Raji (cell line): ENCODE data around the gene NOTCH1.
A peak's percentile ranks its signal among the peaks of the same experiment; 100 is the strongest.

Experiments
- POLR2A ChIP-seq: IDR thresholded peaks from 2 replicates; pipeline ENCODE4 v1.6.1; 2011; ENCODE audit warnings: low read depth, low read length, control low read depth; ENCODE audit not compliant: insufficient read depth

The NOTCH1 gene

DNA sequence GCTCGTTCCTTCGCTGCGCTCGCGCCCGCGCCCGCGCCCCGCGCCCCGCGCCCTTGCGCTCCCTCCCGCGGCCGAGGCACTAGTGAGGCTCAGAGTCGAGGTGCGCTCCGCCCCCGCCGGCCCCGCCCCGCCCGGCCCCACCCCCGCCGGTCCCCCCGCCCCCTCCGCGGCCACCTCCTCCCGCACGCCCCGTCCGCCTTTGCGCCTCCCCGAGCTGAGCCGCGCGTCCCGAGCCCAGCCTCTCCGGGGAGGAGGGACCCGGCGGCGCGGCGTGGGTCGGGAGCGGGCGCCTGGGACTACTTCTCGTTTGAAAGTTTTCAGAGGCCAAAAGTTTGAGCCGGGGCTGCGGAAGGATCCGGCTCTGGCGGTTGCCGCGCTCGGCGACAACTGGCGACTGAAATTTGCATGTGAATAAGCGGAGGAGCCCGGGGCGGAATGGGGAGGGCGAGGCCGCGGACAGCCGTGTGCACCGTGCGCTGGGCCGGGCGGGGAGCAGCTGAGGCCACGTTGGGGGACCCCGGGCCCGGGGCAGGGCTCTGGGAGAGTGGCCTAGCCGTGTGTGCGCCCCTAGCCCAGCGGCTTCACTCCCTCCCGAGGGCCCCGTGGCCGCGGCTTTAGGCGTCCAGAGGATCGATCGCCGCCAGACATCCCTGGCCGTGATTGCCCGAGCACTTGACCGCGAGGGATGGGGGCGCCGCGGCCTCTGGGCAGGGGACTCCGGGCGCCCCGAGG is at the start of gene NOTCH1:
NOTCH1 (minus strand) TSS at position 84 of the 732 bp plus-strand sequence. CDS start 262 bp downstream, outside the sequence.
- TF ChIP-seq POLR2A = peak; percentile 68

DNA sequence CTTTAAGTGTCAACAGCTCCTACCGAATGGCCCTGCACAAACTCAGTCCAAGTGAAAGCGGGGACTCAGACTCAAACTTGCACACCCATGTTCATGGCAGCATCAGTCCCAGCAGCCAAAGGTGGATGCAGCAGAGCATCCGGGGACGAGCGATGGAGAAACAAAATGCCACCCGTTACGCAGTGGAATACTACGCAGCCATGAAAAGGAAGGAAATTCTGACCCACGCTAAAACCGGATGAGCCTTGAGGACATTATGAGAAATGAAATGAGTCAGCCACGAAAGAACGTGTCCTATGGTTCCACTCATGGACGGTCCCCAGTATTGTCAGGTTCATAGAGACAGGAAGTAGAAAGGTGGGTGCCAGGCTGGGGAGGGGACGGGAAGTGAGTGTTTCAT is 48.6 kb upstream of the NOTCH1 start:
- TF ChIP-seq POLR2A = no peak

DNA sequence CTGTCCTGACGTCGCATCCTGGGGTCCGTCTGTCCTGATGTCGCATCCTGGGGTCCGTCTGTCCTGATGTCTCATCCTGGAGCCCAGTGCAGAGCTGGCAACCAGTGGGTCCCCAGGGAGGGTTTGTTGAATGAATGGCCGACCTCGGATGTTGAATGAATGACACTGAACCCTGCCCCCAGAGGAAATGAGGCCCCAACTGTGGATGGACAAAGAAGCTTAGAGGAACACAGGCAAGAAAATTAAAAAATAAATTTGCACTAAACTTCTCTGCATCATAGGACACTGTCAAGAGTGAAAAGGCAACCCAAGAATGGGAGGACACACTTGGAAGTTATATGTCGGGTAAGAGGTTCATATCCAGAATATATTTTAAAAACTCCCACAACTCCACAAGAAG is 47.7 kb upstream of the NOTCH1 start:
- no peak for TF ChIP-seq POLR2A

DNA sequence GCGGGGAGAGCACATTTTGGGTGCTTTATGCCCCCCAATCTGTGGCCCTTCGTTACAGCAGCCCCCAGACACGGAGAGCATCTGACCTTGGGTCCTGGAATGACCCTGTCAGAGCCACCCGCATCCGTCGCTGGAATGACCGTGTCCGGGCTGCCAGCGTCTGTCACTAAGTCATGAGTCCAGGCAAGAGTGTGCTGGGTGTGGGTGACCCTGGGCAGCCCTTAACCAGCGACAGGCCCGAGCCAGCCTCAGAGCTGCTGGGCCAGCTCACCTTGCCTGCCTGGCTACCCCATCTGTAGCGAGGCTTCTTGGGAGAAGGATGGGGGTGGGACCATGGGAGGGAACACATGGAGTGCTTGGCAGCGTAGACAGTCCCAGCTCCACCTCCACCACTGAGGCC is 46.8 kb upstream of the NOTCH1 start:
- TF ChIP-seq POLR2A = no peak

DNA sequence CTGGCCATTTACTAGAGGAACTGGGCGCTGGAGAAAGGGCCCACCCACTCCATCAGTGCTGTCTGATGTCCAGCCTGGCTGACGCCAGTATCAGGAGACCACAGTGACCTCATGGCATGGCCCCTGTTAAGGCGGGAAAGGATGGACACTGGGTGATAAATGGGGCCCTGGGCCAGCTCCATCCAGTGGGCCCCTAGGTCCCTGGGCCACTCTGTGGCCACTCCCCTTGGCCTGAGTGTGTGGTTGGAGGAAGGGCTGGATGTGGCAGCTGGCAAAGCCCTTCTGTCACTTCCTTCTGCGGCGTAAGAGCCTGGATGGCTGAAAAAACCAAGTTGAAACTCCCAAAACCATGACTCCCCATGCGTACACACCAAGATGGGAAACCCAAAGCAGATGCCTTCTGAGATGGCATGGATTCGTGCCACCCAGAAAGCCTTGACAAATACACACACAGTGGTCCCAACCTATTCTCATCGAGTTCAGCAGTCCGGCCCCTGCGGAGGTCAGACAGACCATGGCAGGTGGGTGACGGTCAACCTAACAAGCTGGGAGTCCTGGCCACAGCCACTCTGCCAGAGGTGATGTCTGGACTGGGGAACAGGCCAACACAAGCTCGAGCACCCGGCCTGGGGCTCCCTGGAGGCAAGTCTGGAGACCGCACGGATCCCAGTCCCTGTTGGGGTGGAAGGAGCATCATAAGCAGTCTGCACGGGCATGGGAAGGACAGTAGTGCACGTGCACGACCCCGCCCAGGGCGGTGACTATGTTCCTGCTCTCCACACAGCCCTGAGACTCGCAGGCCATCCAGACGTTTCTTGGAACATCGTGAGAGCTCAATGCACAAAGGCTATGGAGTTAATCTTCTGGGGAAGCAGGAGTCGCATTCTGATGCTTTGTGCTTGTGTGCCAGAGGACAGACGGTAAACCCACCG is 45.2 kb upstream of the NOTCH1 start:
- TF ChIP-seq POLR2A = no peak

DNA sequence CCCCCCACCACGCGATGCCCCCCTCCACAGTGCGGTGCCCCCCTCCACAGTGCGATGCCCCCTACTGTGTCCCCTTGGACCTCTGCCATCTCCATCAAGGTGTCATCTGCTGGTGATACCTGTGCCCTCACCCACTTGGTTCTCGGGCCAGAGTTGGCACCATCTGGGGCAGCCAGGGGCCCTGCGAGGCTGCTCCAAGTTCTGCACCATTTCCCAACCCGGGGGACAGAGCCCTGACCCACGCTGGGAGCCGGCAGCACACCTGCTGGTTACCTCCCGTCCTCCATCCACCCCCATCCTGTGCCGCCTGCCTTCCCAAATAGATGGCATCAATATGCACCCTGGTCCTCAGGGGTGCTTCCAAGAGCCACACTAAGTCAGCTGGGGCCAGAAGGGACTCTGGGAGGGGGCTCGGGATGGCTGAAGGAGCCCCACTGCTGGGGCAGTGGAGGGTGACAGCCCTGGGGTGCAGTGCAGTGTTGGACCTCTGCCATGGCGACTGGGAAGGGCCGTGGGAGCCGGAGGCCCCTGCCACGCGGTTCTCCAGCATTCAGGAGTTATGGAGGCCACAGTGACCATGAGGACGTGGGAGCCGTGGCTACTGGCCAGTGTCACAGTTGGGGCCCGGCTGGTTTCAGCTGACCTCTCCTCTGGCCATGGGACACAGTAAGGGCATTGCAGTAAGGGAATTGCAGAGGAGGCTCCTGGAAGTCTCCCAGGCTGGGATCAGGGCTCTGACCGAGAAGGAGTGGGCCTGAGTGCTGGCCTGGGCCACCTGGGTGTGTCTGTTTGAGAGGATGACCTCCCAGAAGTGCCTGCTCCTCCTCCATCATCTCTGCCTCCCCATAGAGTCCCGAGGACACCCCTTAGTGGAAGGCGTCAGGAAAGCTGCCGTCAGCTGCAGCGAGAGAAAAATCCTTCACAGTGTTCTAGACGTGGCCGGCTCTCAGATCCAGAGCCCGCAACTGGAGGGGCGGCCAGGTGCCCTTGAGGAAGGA is 44.2 kb upstream of the NOTCH1 start:
- no peak for TF ChIP-seq POLR2A

DNA sequence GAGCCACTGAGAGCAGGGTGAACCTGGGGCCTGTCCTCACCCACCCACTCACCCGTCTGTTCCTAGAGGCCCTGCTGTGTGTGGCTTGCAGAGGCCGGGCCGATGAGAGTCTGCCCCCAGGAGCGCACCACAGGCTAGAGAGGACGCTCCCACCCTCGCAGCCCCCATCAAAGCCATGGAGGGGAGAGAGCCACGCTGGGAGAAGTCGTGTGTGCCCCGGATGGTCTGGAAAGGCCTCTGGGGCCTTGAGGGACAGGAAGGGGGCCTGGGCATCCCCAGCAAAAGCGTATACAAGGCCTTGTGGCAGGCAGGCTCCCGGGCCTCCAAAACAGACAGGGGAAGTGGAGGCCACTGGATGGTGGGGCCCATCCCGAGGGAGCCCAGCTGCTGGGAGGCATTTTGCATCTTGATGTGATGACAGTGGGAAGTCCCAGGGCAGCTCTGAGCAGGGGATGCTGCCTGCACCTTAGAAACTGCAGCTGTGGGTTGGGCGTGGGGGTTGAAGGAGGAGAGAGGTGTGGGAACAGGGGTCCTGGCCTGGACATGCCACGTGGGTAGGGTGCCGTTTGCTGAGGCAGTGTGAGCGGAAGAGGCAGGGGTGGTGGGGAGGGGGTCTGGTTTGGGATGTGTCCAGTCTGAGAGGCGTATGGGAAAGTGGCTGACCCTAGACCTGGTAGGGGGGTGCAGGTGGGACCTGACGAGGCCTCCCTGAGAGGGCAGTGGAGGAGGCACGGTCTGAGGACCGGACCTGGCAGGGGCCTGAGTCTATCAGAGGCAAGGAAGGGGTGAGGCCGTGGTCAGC is 43.0 kb upstream of the NOTCH1 start:
- TF ChIP-seq POLR2A = no peak

DNA sequence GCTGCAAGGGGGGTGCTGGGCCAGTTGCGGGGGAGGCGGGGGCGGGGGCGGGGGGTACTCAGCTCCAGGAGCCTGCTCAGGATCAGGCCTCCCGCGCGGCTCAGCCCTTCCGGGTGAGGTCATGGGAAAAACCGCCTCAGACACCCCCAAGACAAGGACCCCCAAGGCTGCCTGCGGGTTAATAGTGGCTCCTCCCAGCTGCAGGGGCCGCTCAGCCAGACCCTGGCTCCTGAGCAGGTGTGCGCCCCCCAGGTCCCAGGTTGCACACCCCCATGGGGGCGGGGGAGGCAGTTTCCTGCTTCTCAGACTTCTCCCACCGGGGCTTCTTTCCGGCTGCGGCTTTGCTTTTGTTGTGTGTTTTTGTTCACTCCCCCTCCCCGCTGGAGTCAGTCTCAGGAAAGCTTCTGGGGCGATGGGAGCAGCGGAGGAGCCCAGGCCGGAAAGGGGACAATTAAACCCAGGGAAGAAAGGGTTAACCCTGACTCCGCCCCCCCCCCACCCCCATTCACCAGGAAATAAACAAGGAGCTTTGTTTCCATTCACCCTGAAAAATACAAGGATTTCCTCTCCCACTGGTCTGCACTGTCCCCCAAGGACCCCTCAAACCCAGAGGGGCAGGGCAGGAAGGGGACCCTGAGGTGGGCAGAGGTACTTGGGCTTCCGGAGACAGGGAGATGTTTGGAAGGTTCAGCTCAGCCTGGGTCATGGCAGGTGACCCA is 42.3 kb upstream of the NOTCH1 start:
- no peak for TF ChIP-seq POLR2A

DNA sequence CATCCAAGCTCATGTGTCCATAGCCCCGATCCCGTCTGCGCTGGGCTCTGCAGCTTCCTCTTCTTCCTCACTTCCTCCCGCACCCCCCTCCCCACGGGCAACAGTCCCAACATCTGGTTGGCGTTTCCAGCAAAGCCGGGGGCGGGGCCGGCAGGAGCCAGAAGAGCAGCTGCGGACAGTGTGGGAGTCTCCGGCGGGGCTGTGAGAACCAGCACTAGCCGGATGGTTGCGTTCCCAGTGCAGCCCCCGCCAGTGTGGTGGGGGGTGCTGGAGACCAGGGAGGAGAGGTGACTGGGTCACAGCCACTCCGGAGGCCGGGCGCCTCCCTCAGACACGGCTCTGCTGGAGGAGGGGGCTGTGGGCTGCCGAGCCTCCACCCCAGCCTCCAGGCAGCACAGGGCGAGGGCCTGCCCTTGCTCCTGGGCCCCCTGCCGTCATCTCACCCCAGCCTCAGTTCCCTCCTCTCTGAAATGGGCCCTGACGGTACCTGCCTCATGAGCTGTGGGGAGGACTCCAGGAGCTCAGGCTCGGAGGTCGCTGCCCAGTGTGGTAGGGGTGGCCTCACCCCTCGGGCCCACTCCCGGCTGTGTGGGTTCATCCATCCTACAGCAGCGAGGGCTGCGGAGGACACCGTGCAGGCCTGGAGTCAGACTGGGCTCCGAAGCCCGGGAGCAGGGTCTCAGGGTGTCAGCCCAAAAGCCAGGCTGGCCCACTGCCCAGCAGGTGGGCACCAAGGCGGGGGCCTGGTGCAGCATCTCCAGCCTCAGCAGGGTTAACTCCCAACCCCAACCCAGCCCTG is 41.5 kb upstream of the NOTCH1 start:
- no peak for TF ChIP-seq POLR2A

DNA sequence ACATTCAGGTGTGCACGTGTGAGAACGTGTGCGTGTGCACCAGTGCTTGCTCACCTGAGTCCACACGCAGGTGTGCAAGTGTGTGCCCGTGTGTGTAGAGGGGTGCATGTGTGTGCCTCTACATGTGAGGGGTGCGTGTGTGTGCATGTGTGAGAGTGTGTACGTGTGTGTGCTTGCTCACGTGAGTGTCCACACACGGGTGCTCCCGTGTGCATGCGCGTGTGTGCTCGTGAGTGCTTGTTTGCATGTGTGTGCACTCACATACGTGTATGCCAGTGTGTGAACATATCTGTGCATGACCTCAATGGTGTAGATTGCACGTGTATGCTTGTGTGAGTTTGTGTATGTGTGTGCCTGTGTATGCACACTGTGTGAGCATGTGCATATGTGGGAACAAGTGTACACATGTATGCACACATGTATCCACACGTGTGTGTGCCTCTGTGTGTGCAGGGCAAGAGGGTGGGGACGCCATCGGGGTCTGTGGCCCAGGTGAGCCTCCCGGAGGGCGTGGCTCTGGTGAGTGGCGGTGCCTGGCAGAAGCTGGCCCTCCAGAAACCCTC is 40.6 kb upstream of the NOTCH1 start:
- TF ChIP-seq POLR2A = no peak

DNA sequence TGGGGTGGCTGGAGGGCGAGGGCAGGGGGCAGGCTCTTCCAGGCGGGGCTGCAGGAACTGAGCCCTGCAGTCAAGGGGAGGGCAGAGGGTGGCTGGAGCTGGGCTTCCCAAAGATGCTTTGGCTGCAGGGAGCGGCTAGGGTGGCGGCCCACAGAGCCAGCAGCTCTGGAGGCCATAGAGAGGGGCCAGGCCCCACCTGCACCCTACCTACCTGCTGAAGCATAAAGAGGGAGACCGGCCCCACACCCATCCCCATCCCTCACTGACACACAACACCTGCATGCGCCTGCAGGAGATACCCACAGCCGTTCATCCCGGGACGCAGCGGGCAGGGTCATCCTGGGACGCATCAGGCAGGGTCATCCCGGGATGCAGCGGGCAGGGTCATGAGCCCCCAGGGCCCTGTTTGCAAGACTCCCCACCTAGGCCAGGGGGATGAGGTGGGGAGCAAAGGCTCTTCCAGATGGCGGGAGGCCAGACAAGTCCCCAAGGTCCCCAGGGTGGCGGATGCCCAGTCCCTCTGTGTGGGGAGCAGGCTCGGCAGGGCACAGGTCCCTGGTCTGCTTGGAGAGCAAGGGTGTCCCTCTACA is 39.8 kb upstream of the NOTCH1 start:
- no peak for TF ChIP-seq POLR2A

DNA sequence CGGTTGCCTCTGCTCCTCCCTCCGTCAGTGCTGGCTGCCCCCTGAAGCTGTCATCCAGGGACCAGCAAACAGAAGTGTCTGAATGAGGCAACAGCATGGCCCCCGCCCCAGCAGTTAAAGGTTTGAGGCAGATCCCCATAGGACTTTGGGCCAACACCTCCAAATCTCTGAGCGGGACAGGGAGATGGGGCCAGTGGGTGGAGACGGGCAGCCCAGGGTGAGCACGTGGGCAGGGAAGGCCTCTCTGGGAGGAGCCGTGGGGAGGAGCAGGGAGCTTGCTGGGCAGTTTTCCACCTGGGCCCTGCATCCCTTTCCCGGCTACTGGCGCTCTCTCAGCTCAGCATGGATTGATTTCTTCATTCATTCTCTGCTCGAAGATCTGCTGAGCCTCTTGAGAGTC is 39.1 kb upstream of the NOTCH1 start:
- no peak for TF ChIP-seq POLR2A
